AG10803 (cell line): ENCODE results near the gene SRSF4.

ENCODE experiments used
- DNase-seq: peaks from one replicate; pipeline ENCODE4 v3.0.0; 2010; ENCODE audit warnings: low read depth
- H3K4me3 ChIP-seq: 2 replicates; pipeline ENCODE4 v1.5.1; 2011; ENCODE audit warnings: mild to moderate bottlenecking, low read length, control low read depth
- TF ChIP-seq, protein P1 (sequence below): conservative IDR thresholded peaks from 2 replicates; pipeline ENCODE4 v1.5.1; 2011; ENCODE audit warnings: mild to moderate bottlenecking, low read length, control low read depth, inconsistent platforms

SRSF4 gene

DNA sequence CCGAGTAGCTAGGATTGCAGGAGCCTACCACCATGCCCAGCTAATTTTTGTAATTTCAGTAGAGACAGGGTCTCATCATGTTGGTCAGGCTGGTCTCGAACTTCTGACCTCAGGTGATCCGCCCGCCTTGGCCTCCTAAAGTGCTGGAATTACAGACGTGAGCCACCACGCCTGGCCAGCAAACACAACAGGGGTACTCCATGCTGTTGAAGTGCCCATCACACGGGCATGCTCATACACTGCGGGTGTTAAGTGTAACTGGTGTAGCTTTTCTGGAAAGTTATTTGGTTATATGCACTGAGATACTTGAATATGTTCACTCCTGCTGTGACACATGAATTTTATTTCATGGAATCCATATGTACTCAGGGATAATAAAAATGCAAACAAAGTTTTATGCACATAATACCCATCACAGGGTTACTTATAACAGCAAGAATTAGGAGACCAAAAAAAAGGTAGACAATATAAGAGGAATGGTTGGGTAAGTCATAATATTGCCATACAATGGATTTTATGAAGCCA, 9.2 kb downstream of the SRSF4 start:
- DNase-seq = no peak
- TF ChIP-seq, protein P1, sequence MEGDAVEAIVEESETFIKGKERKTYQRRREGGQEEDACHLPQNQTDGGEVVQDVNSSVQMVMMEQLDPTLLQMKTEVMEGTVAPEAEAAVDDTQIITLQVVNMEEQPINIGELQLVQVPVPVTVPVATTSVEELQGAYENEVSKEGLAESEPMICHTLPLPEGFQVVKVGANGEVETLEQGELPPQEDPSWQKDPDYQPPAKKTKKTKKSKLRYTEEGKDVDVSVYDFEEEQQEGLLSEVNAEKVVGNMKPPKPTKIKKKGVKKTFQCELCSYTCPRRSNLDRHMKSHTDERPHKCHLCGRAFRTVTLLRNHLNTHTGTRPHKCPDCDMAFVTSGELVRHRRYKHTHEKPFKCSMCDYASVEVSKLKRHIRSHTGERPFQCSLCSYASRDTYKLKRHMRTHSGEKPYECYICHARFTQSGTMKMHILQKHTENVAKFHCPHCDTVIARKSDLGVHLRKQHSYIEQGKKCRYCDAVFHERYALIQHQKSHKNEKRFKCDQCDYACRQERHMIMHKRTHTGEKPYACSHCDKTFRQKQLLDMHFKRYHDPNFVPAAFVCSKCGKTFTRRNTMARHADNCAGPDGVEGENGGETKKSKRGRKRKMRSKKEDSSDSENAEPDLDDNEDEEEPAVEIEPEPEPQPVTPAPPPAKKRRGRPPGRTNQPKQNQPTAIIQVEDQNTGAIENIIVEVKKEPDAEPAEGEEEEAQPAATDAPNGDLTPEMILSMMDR = no peak
- no peak overlapping the region for H3K4me3 ChIP-seq

DNA sequence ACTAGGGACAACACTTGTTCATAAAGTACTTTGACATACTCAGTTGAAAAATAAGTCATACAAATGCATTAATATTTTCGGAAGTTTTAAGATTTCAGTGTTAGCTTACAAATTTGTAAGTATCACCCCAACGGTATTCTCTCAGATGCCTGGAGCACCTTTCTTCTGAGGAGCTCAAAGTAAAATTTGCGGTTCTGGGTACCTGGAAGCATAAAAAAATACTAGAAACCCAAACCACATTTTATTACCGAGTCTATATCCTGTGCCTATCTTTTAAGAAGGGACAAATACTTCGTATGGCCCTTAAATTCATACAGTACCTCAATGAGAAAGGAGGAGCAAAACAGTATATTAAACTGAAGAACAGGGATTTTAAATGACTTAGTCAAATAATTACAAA, 10.2 kb downstream of the SRSF4 start:
- no peak overlapping the region for H3K4me3 ChIP-seq
- TF ChIP-seq, protein P1 = no peak

DNA sequence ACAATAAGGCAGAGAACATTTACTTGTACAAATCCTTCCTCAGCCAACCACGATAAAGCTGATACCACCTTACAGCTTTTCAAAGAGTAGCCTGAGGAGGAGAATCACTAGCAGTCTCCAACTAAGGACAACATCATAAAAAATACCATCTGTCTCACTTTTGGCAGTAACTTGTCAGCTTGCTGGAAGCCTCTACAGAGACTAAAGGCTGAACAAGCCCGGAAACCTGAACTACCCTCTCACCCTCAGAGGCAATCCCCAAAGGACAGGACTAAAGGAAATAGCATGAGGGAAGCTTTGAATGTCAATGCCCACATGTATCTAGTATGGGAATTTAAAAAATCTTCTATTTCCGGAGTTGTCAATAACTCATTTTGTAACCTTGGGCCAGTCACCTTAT, 10.6 kb downstream of the SRSF4 start:
- DNase-seq = peak; percentile 58
- TF ChIP-seq, protein P1 = no peak
- H3K4me3 ChIP-seq = no peak overlapping the region

More for the DNA sequence above, 10.2 kb downstream of the SRSF4 start:
- no peak for DNase-seq

DNA sequence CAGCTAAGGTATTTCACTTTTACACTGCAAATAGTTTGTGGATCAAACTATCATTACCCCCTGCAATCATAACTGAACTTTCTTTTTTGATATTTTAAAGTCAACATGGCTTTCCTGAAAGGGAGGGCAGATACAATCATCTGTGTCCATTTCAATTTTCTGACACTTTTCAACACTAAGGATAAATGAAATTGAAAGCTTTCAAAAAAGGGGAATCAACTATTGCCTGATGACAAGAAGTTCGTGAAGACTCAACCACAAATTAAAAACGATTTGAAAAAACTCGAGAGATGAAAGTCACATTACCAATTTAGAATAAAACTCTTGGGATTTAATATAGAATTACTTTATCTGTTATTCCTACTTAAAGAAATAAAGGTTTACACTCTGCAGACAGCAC, 11.7 kb downstream of the SRSF4 start:
- H3K4me3 ChIP-seq = no peak overlapping the region
- TF ChIP-seq, protein P1 = no peak
- DNase-seq = no peak

DNA sequence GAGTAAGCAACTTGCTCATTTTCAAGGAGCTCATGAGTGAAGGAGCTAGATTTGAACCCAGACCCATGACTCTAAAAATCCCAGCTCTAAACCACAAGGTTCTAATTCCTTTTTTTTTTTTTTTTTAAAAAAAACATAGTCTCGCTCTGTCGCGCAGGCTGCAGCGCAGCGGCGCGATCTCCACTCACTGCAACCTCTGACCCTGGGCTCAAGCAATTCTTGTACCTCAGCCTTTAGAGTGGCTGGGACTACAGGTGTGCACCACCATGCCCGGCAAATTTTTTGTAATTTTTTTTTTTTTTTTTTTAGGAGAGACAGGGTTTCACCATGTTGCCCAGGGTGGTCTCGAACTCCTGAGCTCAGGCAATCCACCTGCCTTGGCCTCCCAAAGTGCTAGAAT, 13.8 kb downstream of the SRSF4 start:
- TF ChIP-seq, protein P1 = no peak
- DNase-seq = no peak

DNA sequence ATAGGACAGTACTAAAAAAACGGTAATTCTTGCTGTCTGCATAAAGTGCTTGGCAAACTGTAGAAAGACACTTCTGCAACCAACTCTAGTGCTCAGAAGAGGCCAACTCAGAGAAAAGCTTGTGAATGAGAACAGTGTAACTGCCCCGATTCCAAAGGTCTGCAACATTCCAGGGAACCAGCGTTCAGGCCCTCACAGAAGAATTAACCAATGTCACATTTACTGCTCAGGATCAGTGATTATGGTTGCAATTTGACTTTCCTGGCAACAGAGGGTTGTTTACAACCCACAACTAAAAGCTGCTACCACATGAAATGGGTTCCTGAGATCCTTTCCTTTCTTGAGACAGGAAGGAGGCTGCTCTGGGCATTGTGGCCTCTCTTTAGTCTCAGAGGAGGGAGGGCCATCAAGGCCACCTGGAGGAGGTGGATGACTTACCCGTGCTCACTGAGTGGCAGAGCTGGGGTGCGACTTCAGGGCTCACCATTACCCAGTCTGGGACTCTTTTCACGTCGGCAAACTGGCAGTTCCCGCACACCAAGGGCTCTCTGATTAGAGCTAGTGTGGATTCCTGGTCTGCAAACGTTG, 15.3 kb downstream of the SRSF4 start:
- TF ChIP-seq, protein P1 = no peak
- H3K4me3 ChIP-seq = no peak overlapping the region
- DNase-seq = peak; percentile 66

More for the DNA sequence above, 13.8 kb downstream of the SRSF4 start:
- H3K4me3 ChIP-seq = no peak overlapping the region

DNA sequence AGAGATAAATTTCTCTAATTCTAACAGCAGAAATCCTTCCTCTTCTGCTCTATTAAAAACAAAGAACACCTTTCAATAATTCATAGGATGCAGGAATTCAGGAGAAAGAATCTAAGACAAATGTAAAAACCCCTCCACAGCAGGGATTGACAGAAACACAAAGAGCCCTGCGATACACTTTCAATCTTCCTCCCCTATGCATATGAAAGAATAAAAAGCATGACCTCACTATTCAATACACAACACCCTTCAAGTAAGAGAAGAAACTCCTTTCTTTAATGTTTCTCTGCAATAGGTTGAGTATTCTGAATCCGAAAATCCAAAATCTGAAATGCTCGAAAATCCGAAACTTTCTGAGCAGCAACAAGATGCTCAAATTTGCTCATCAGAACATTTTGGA, 17.1 kb downstream of the SRSF4 start:
- no peak overlapping the region for H3K4me3 ChIP-seq

More for the DNA sequence above, 17.1 kb downstream of the SRSF4 start:
- no peak for DNase-seq
- TF ChIP-seq, protein P1 = no peak
